Colonic mucosa (tissue), 4 donors: Measurements from ENCODE around the gene GALNT10. TPM values are rescaled to one million over a fixed set of nuclear protein-coding genes. Genes with fewer than 3 reads are reported as not detected.

Experiments
- DNase-seq: peaks from one replicate; pipeline ENCODE4 v3.0.0-alpha.2; 2020
- H3K27ac ChIP-seq: fragments of 200-600 bp; one replicate; pipeline ENCODE4 v1.8.0; 2021
- H3K27me3 ChIP-seq: fragments of 200-600 bp; one replicate; pipeline ENCODE4 v1.8.0; 2021
- H3K36me3 ChIP-seq: fragments of 200-600 bp; one replicate; pipeline ENCODE4 v1.8.0; 2021
- H3K4me1 ChIP-seq: fragments of 200-600 bp; one replicate; pipeline ENCODE4 v1.8.0; 2021; ENCODE audit warnings: mild to moderate bottlenecking
- H3K4me3 ChIP-seq: fragments of 200-600 bp; one replicate; pipeline ENCODE4 v1.8.0; 2021
- H3K9ac ChIP-seq, 2 donors: one replicate each; pipeline ENCODE4 v1.7.0; 2013; ENCODE audit warnings: control low read depth in 2 of 2, low read depth in 2 of 2, low read length in 2 of 2
- H3K9me3 ChIP-seq: fragments of 200-600 bp; one replicate; pipeline ENCODE4 v1.8.0; 2021
- CTCF ChIP-seq: fragments of 200-600 bp; IDR thresholded peaks from one replicate; pipeline ENCODE4 v1.8.0; 2022; ENCODE audit warnings: antibody characterized with exemption, mild to moderate bottlenecking
- intact Hi-C: fragments of 100-400 bp; cut with DNase I; formaldehyde crosslinking; loops from one replicate; pipeline ENCODE4 v1.14.1; 2022
- total RNA-seq, 2 donors: library from RNA; stranded (reverse); fragmentation: NEBNext Ultra II Directional in 1 of 2; extraction: Animal tissue kit (Norgen Biotek cat#: 25700) in 1 of 2; gene quantifications; one replicate each; pipeline ENCODE4 v1.2.1, GENCODE V29; 2021
- donor health status: healthy.
- donor health status: DM: no; HTN: no; CAD: no.
- donor health status: DM: no; HTN: no; CAD: no.

GALNT10 gene
- total RNA-seq, 2 donors from 2014 or later: 40.0 to 46.7 TPM

- Histone ChIP-seq H3K36me3 (no peaks in the 10 kb centered on the region), H3K27me3 (no peaks in the 10 kb centered on the region), H3K9me3 (no peaks in the 10 kb centered on the region), H3K27ac (no peak overlapping the region), H3K9ac (no peak overlapping the region), H3K4me1 (no peaks in the 10 kb centered on the region), H3K4me3 (no peak overlapping the region)
- no peak for DNase-seq
- intact Hi-C loops: no loop called here
- TF ChIP-seq CTCF: no peak
Measured at GRCh38 chr5:154243736-154244135, 53.2 kb downstream of the GALNT10 start.

GRCh38 chr5:154244476-154244875 lies 53.9 kb downstream of the GALNT10 start:
- no peaks in the 10 kb centered on the region for H3K36me3 ChIP-seq
- no peaks in the 10 kb centered on the region for H3K4me1 ChIP-seq
- no peak overlapping the region for H3K4me3 ChIP-seq
- no peaks in the 10 kb centered on the region for H3K9me3 ChIP-seq
- intact Hi-C loops: no loop called here
- no peaks in the 10 kb centered on the region for H3K27me3 ChIP-seq
- no peak for DNase-seq
- no peak overlapping the region for H3K27ac ChIP-seq
- no peak for TF ChIP-seq CTCF
- no peak overlapping the region for H3K9ac ChIP-seq

GRCh38 chr5:154248691-154249090 lies 58.2 kb downstream of the GALNT10 start:
- TF ChIP-seq CTCF: no peak
- H3K27me3 ChIP-seq: no peaks in the 10 kb centered on the region
- H3K4me1 ChIP-seq: no peaks in the 10 kb centered on the region
- no peak overlapping the region for H3K4me3 ChIP-seq
- H3K9me3 ChIP-seq: no peaks in the 10 kb centered on the region
- H3K27ac ChIP-seq: no peak overlapping the region
- no peaks in the 10 kb centered on the region for H3K36me3 ChIP-seq
- no peak for DNase-seq
- no peak overlapping the region for H3K9ac ChIP-seq
- intact Hi-C loops: no loop called here

- H3K36me3 ChIP-seq: no peaks in the 10 kb centered on the region
- no peak overlapping the region for H3K9ac ChIP-seq
- no peaks in the 10 kb centered on the region for H3K27me3 ChIP-seq
- H3K4me3 ChIP-seq: no peak overlapping the region
- DNase-seq: no peak
- no peaks in the 10 kb centered on the region for H3K9me3 ChIP-seq
- H3K27ac ChIP-seq: no peak overlapping the region
- H3K4me1 ChIP-seq: no peaks in the 10 kb centered on the region
- TF ChIP-seq CTCF: no peak
- intact Hi-C loops: no loop called here
Measured at GRCh38 chr5:154249826-154250225, 59.3 kb downstream of the GALNT10 start.

- no peak for DNase-seq
- no peak for TF ChIP-seq CTCF
- Histone ChIP-seq H3K27me3 (no peaks in the 10 kb centered on the region), H3K36me3 (no peaks in the 10 kb centered on the region), H3K4me1 (no peaks in the 10 kb centered on the region), H3K27ac (no peak overlapping the region), H3K9ac (no peak overlapping the region), H3K9me3 (no peaks in the 10 kb centered on the region), H3K4me3 (no peak overlapping the region)
- intact Hi-C loops: no loop called here
Measured at GRCh38 chr5:154251529-154251928, 61.0 kb downstream of the GALNT10 start.

- no peak for TF ChIP-seq CTCF
- Histone ChIP-seq H3K27ac (no peak overlapping the region), H3K36me3 (no peaks in the 10 kb centered on the region), H3K27me3 (no peaks in the 10 kb centered on the region), H3K9ac (no peak overlapping the region), H3K4me1 (no peaks in the 10 kb centered on the region), H3K9me3 (no peaks in the 10 kb centered on the region), H3K4me3 (no peak overlapping the region)
- intact Hi-C loops: no loop called here
- DNase-seq: no peak
Measured at GRCh38 chr5:154253807-154254206, 63.3 kb downstream of the GALNT10 start.
